Skeletal muscle tissue (tissue), 4 donors: Measurements from ENCODE around the gene ZNF561. TPM values are rescaled to one million over a fixed set of nuclear protein-coding genes. Genes with fewer than 3 reads are reported as not detected.
A peak's percentile ranks its signal among the peaks of the same experiment; 100 is the strongest.
"Not testable (repeated sequence)": the region's sequence is repeated elsewhere in the genome, so short reads cannot be mapped to it uniquely, and the experiment has no call there.

Experiments
- H3K27ac ChIP-seq: one replicate; pipeline ENCODE4 v1.7.0; 2013; ENCODE audit warnings: mild to moderate bottlenecking, low read depth, low read length, inconsistent platforms
- H3K27me3 ChIP-seq, 3 donors: one replicate each; pipeline ENCODE4 v1.7.0; 2013; ENCODE audit warnings: low read length in 3 of 3; ENCODE audit not compliant: control insufficient read depth in 3 of 3, insufficient read depth in 3 of 3
- H3K36me3 ChIP-seq, 3 donors: one replicate each; pipeline ENCODE4 v1.7.0; 2013; ENCODE audit warnings: low read length in 3 of 3; ENCODE audit not compliant: control insufficient read depth in 3 of 3, insufficient read depth in 3 of 3
- H3K4me1 ChIP-seq, 3 donors: one replicate each; pipeline ENCODE4 v1.7.0; 2013; ENCODE audit warnings: low read length in 3 of 3, mild to moderate bottlenecking in 3 of 3; ENCODE audit not compliant: control insufficient read depth in 3 of 3, insufficient read depth in 3 of 3
- H3K4me3 ChIP-seq, 3 donors: one replicate each; pipeline ENCODE4 v1.7.0; 2013; ENCODE audit warnings: low read length in 3 of 3
- H3K9ac ChIP-seq, 3 donors: one replicate each; pipeline ENCODE4 v1.7.0; 2013; ENCODE audit warnings: low read length in 3 of 3, mild to moderate bottlenecking in 3 of 3, moderate library complexity in 2 of 3, low read depth in 1 of 3
- H3K9me3 ChIP-seq, 3 donors: one replicate each; pipeline ENCODE4 v1.7.0; 2013; ENCODE audit warnings: low read length in 3 of 3; ENCODE audit not compliant: control insufficient read depth in 3 of 3
- total RNA-seq: library from RNA; depleted of rRNA; stranded (reverse); fragments of >200 nt; gene quantifications from one replicate; pipeline ENCODE4 v1.2.3, GENCODE V29; 2014
- donor health status: Osteomylitis.

ZNF561 gene
- total RNA-seq, result 36.5 TPM

- Histone ChIP-seq H3K4me1 (peaks cover 13 to 19% (median 14%) of the 10 kb centered on the region in 3 donors), H3K27ac (peak within 1 kb of the TSS; percentile 87), H3K9me3 (no peaks in the 10 kb centered on the region), H3K4me3 (peak within 1 kb of the TSS; percentile 98 to 99 (median 99)), H3K9ac (peak within 1 kb of the TSS; percentile 97 to 98 (median 98)), H3K36me3 (peaks cover 20 to 27% (median 27%) of the 10 kb centered on the region in 3 donors), H3K27me3 (no peaks in the 10 kb centered on the region)
Measured at GRCh38 chr19:9621156-9622037, at the start of gene ZNF561. Gene ZNF561, minus strand, starts transcription at chr19:9621232. Its CDS starts 1,776 bp downstream, at chr19:9619456.

DNA sequence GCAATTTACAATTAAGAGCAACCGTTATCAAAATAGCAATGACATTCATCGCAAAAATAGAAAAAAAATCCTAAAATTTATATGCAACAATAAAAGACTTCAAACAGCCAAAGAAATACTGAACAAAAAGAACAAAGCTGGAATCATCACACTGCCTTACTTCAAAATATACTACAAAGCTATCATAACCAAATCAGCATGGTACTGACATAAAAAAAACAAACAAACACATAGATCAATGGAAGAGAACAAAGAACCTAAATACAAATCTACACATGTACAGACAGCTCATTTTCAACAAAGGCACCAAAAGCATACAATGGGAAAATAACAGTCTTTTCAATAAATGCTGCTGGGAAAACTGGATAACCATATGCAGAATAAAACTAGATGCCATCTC lies 47.5 kb upstream of the ZNF561 start:
- H3K9me3 ChIP-seq, result peaks cover 6 to 9% (median 6%) of the 10 kb centered on the region in 3 donors
- no peak overlapping the region for H3K9ac ChIP-seq
- no peaks in the 10 kb centered on the region for H3K4me1 ChIP-seq
- H3K4me3 ChIP-seq, result no peak overlapping the region
- no peaks in the 10 kb centered on the region for H3K27me3 ChIP-seq
- peaks cover 2 to 16% (median 5%) of the 10 kb centered on the region in 3 donors for H3K36me3 ChIP-seq
- no peak overlapping the region for H3K27ac ChIP-seq

- H3K9me3 ChIP-seq, result peaks cover 5 to 9% (median 6%) of the 10 kb centered on the region in 3 donors
- no peak overlapping the region for H3K9ac ChIP-seq
- no peak overlapping the region for H3K27ac ChIP-seq
- no peaks in the 10 kb centered on the region for H3K27me3 ChIP-seq
- H3K4me3 ChIP-seq, result no peak overlapping the region
- H3K4me1 ChIP-seq, result no peaks in the 10 kb centered on the region
- H3K36me3 ChIP-seq, result peaks cover 2 to 16% (median 5%) of the 10 kb centered on the region in 3 donors
Measured at GRCh38 chr19:9667898-9668297, 46.9 kb upstream of the ZNF561 start.

- Histone ChIP-seq H3K27me3 (no peaks in the 10 kb centered on the region), H3K27ac (no peak overlapping the region), H3K4me3 (no peak overlapping the region), H3K4me1 (no peaks in the 10 kb centered on the region), H3K9me3 (peaks cover 0 to 2% (median 0%) of the 10 kb centered on the region in 3 donors), H3K9ac (no peak overlapping the region), H3K36me3 (peaks cover 20 to 24% (median 22%) of the 10 kb centered on the region in 3 donors)
Measured at GRCh38 chr19:9658769-9659168, 37.7 kb upstream of the ZNF561 start.

DNA sequence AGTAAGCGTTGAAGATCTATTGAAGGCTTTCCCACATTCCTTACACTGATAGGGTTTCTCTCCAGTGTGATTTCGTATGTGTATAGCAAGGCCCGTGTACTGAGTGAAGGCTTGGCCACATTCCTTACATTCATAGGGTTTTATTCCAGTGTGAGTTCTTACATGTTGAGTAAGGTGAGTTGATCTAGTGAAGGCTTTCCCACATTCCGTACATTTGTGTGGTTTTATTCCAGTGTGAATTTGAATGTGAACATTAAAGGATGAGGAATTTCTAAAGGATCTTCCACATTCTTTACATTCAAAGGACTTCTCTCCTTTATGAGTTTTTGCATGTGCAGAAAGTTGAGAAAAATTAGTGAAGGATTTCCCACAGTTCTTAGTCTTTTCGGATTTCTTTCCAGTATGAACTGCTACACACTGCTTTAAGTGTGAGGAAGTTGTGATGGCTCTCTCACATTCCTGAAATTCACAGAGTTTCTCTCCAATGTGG lies 32.1 kb upstream of the ZNF561 start:
- H3K9ac ChIP-seq, H3K27me3 ChIP-seq, H3K4me3 ChIP-seq, H3K4me1 ChIP-seq, H3K27ac ChIP-seq: not testable (repeated sequence)
- Histone ChIP-seq H3K9me3 (peaks cover 0 to 18% (median 5%) of the 10 kb centered on the region in 3 donors), H3K36me3 (peaks cover 41 to 52% (median 47%) of the 10 kb centered on the region in 3 donors)

DNA sequence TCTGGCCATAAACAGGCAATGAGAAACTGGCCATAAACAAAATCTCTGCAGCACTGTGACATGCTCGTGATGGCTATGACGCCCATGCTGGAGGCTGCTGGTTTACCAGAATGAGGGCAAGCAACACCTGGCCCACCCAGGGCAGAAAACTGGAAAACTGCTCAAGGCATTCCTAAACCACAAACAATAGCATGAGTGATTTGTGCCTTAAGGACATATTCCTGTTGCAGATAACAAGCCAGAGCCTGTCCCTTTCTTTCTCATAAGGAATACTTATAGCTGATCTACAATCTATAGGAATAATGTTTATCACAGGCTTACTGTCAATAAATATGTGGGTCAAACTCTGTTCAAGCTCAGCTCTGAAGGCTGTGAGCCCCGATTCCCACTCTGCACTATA lies 30.4 kb upstream of the ZNF561 start:
- peaks cover 39 to 52% (median 47%) of the 10 kb centered on the region in 3 donors for H3K36me3 ChIP-seq
- H3K4me3 ChIP-seq, H3K27me3 ChIP-seq: not testable (repeated sequence)

GRCh38 chr19:9650345-9650744 lies 29.3 kb upstream of the ZNF561 start:
- Histone ChIP-seq H3K9ac (no peak overlapping the region), H3K27ac (no peak overlapping the region), H3K4me3 (no peak overlapping the region), H3K36me3 (peaks cover 37 to 49% (median 46%) of the 10 kb centered on the region in 3 donors), H3K4me1 (no peaks in the 10 kb centered on the region), H3K27me3 (no peaks in the 10 kb centered on the region), H3K9me3 (peaks cover 0 to 18% (median 5%) of the 10 kb centered on the region in 3 donors)

More for the DNA sequence above, 30.4 kb upstream of the ZNF561 start:
- H3K9me3 ChIP-seq, result peaks cover 0 to 18% (median 5%) of the 10 kb centered on the region in 3 donors
- H3K4me1 ChIP-seq, H3K27ac ChIP-seq, H3K9ac ChIP-seq: not testable (repeated sequence)

DNA sequence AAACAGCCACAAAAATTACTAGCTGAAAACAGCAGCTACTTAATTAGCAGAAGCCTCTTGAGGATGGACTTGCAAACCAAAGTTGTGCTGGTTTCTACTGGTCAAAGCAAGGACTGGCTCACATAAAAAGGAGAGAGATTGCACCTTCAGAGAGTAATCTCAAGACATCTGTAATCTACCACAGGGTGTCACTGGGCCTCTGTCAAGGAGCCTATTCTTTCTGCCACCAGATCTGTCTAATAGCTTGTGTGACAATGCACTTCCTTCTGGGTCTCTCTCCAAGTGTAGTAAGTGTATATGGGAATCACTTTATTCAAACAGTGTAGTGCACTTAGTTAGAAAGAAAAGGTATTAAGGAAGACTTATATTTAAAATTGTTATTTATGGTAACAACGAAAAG lies 24.4 kb upstream of the ZNF561 start:
- Histone ChIP-seq H3K4me3 (no peak overlapping the region), H3K4me1 (no peaks in the 10 kb centered on the region), H3K9ac (no peak overlapping the region), H3K9me3 (no peaks in the 10 kb centered on the region), H3K27ac (no peak overlapping the region), H3K36me3 (peaks cover 2 to 23% (median 22%) of the 10 kb centered on the region in 3 donors), H3K27me3 (no peaks in the 10 kb centered on the region)

DNA sequence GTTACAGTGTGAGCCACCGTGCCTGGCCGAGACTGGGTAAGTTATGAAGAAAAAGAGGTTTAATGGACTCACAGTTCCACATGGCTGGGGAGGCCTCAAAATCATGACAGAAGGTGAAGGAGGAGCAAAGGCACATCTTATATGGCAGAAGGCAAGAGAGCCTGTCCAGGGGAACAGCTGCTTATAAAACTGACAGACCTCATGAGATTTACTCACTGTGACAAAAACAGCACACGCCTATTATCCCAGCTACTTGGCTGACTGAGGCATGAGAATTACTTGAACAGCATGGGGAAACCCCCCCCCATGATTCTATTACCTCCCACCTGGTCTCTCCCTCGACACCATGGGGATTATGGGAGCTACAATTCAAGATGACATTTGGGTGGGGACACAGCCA lies 23.4 kb upstream of the ZNF561 start:
- Histone ChIP-seq H3K4me1 (no peaks in the 10 kb centered on the region), H3K4me3 (no peak overlapping the region), H3K9me3 (no peaks in the 10 kb centered on the region), H3K27me3 (no peaks in the 10 kb centered on the region), H3K36me3 (peaks cover 0 to 23% (median 20%) of the 10 kb centered on the region in 3 donors), H3K27ac (no peak overlapping the region), H3K9ac (no peak overlapping the region)

- Histone ChIP-seq H3K4me3 (no peak overlapping the region), H3K36me3 (peaks cover 0 to 23% (median 21%) of the 10 kb centered on the region in 3 donors), H3K9ac (no peak overlapping the region), H3K27me3 (no peaks in the 10 kb centered on the region), H3K27ac (no peak overlapping the region), H3K4me1 (no peaks in the 10 kb centered on the region), H3K9me3 (no peaks in the 10 kb centered on the region)
Measured at GRCh38 chr19:9641810-9642209, 20.8 kb upstream of the ZNF561 start.
